Stomach (tissue), 4 donors: ENCODE measurements around the gene RPS6KA1.

Experiments used
- EP300 ChIP-seq: sonication (generic); formaldehyde crosslinking; IDR thresholded peaks from one replicate; pipeline ENCODE4 v1.6.1; 2017; ENCODE audit warnings: antibody characterized with exemption
- POLR2A ChIP-seq, 4 donors: fragments of 450-650 bp; IDR thresholded peaks; one replicate each; pipeline ENCODE4 v1.6.1; 2016; ENCODE audit warnings: antibody characterized with exemption in 4 of 4, control low read depth in 2 of 4, mild to moderate bottlenecking in 1 of 4, moderate library complexity in 1 of 4
- POLR2AphosphoS5 ChIP-seq, 3 donors: sonication (generic); formaldehyde crosslinking; IDR thresholded peaks; one replicate each; pipeline ENCODE4 v1.6.1; 2016; ENCODE audit warnings: antibody characterized with exemption in 3 of 3
- TF ChIP-seq, protein P1 (sequence below), 7 experiments: fragments of 450-650 bp in 4 of 7; fragments of 200-600 bp in 3 of 7; sonication (generic) in 3 of 7; IDR thresholded peaks; one replicate each; pipeline ENCODE4 v1.5.1; 2016 to 2019; ENCODE audit warnings: antibody characterized with exemption in 7 of 7, control low read depth in 2 of 7, mild to moderate bottlenecking in 1 of 7

- TF ChIP-seq, protein P1, sequence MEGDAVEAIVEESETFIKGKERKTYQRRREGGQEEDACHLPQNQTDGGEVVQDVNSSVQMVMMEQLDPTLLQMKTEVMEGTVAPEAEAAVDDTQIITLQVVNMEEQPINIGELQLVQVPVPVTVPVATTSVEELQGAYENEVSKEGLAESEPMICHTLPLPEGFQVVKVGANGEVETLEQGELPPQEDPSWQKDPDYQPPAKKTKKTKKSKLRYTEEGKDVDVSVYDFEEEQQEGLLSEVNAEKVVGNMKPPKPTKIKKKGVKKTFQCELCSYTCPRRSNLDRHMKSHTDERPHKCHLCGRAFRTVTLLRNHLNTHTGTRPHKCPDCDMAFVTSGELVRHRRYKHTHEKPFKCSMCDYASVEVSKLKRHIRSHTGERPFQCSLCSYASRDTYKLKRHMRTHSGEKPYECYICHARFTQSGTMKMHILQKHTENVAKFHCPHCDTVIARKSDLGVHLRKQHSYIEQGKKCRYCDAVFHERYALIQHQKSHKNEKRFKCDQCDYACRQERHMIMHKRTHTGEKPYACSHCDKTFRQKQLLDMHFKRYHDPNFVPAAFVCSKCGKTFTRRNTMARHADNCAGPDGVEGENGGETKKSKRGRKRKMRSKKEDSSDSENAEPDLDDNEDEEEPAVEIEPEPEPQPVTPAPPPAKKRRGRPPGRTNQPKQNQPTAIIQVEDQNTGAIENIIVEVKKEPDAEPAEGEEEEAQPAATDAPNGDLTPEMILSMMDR (IDR thresholded peaks at IDR 0.05): no peak
- TF ChIP-seq POLR2A (IDR thresholded peaks at IDR 0.05) (no peak), EP300 (no peak), POLR2AphosphoS5 (IDR thresholded peaks at IDR 0.05) (no peak)
Observed at GRCh38 chr1:26570287-26570686, 40.7 kb downstream of the RPS6KA1 start.
